GM18502 (cell line): ENCODE results near the gene RPL9.
"Not testable (repeated sequence)": the region's sequence is repeated elsewhere in the genome, so short reads cannot be mapped to it uniquely, and the experiment has no call there.

Experiments used
- ATAC-seq: cut with Tn5 transposase; IDR thresholded peaks from one replicate; pipeline ENCODE4 v1.9.1; 2021; ENCODE audit warnings: mild to moderate bottlenecking; ENCODE audit not compliant: unreplicated experiment, poor library complexity

The RPL9 gene

GRCh38 chr4:39467464-39467863 lies 8.7 kb upstream of the RPL9 start:
- ATAC-seq, result no peak

GRCh38 chr4:39466747-39467146 lies 8.0 kb upstream of the RPL9 start:
- ATAC-seq, result no peak

- ATAC-seq, result no peak
Measured at GRCh38 chr4:39464886-39465501, 6.3 kb upstream of the RPL9 start.

GRCh38 chr4:39458161-39458504 lies 589 bp downstream of the RPL9 start:
- not testable (repeated sequence) for ATAC-seq

GRCh38 chr4:39456946-39457763 lies 1.6 kb downstream of the RPL9 start:
- ATAC-seq, result no peak

- ATAC-seq, result no peak
Measured at GRCh38 chr4:39455486-39455885, 3.2 kb downstream of the RPL9 start.

- no peak for ATAC-seq
Measured at GRCh38 chr4:39453738-39454137, 5.0 kb downstream of the RPL9 start.

GRCh38 chr4:39452860-39453587 lies 5.7 kb downstream of the RPL9 start:
- ATAC-seq, result no peak

GRCh38 chr4:39452153-39452859 lies 6.4 kb downstream of the RPL9 start:
- no peak for ATAC-seq

- no peak for ATAC-seq
Measured at GRCh38 chr4:39451423-39452023, 7.2 kb downstream of the RPL9 start.

GRCh38 chr4:39450618-39451017 lies 8.1 kb downstream of the RPL9 start:
- no peak for ATAC-seq

- ATAC-seq, result peak; percentile 87
Measured at GRCh38 chr4:39446842-39447573, 11.7 kb downstream of the RPL9 start.

- no peak for ATAC-seq
Measured at GRCh38 chr4:39446483-39446841, 12.3 kb downstream of the RPL9 start.

- no peak for ATAC-seq
Measured at GRCh38 chr4:39442998-39443397, 15.7 kb downstream of the RPL9 start.

GRCh38 chr4:39441593-39441992 lies 17.1 kb downstream of the RPL9 start:
- ATAC-seq, result no peak

GRCh38 chr4:39435659-39436563 lies 22.8 kb downstream of the RPL9 start:
- no peak for ATAC-seq

- ATAC-seq, result no peak
Measured at GRCh38 chr4:39433878-39434492, 24.7 kb downstream of the RPL9 start.
